GM21390 (cell line): ENCODE results near the gene LYG1.
"Not testable (repeated sequence)": the region's sequence is repeated elsewhere in the genome, so short reads cannot be mapped to it uniquely, and the experiment has no call there.

Experiments used
- ATAC-seq: cut with Tn5 transposase; IDR thresholded peaks from one replicate; pipeline ENCODE4 v1.9.1; 2021; ENCODE audit not compliant: unreplicated experiment

The LYG1 gene

GRCh38 chr2:99301097-99301496 is at the start of gene LYG1:
Gene LYG1 (minus strand): TSS chr2:99301197. CDS start chr2:99295670, 5,527 bp downstream.
- not testable (repeated sequence) for ATAC-seq

- ATAC-seq: no peak
Observed at GRCh38 chr2:99350194-99350593, 49.2 kb upstream of the LYG1 start.

GRCh38 chr2:99348173-99348572 is 47.2 kb upstream of the LYG1 start:
- no peak for ATAC-seq

GRCh38 chr2:99346218-99346617 is 45.2 kb upstream of the LYG1 start:
- no peak for ATAC-seq

- ATAC-seq: not testable (repeated sequence)
Observed at GRCh38 chr2:99345446-99345845, 44.4 kb upstream of the LYG1 start.

- ATAC-seq: no peak
Observed at GRCh38 chr2:99342536-99342935, 41.5 kb upstream of the LYG1 start.

DNA sequence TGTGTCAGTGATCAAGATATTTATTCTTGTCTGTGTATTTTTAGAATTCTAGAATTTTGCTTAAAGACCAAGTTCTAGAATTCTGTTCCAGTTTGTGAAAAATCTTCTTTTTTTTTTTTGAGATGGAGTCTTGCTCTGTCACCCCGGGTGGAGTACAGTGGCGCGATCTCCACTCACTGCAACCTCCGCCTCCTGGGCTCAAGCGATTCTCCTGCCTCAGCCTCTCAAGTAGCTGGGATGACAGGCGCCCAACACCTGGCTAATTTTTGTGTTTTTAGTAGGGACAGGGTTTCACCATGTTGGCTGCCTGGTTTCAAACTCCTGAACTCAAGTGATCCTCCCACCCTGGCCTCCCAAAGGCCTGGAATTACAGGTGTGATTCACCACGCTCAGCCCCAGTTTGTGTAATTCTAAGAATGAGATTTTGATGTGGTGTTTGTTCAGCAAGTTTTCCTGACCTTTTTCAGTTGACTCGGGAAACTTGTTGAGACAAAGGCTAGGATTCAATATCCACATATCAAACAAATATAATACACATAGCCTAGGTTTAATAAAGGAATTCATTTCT is 39.8 kb upstream of the LYG1 start:
- no peak for ATAC-seq

GRCh38 chr2:99338029-99338585 is 37.1 kb upstream of the LYG1 start:
- no peak for ATAC-seq

DNA sequence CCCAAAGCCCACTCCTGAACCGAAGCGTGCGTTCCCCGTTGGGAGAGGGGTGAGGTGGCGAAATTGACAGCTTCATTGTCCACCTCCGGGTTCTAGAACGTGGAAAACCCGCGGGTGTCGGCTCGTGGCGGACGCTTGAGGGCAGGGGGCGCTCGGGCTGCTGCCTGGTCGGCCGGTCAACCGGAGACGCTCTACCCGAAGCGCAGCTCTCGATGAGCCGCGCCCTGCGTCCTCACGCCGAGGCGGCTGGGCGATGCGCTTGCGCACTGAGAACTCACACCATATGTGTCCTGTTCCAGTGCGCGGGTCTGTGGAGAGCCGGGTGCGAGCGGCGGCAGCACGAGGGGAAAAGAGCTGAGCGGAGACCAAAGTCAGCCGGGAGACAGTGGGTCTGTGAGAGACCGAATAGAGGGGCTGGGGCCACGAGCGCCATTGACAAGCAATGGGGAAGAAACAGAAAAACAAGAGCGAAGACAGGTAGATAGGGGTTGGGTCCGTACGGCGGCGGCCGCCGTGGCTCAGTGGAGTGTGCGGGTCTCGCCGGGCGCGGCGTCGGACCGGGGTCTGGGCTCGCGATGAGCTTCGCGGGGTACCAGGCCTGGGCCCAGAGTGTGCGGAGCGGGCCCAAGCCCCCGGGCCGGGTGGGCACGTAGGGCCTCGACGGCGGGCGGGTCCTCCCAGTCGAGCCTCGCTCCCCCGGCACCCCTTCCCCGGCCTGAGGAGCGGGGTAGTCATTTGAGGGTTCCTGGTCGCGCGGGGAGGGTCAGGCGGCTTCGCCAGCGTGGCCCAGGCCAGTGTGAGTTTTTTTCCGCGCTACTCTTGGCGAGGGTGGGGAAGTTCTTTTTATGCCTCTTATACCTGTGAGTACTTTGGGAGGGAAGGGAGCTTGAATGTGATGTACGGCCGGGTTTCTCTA is 36.4 kb upstream of the LYG1 start, which contains the start of gene EIF5B:
Gene EIF5B (plus strand): TSS at position 277 of the 916 bp plus-strand sequence. CDS start 166 bp downstream, at position 443.
- peak; percentile 68 for ATAC-seq

GRCh38 chr2:99336804-99337112 is 35.8 kb upstream of the LYG1 start:
- peak; percentile 10 for ATAC-seq

DNA sequence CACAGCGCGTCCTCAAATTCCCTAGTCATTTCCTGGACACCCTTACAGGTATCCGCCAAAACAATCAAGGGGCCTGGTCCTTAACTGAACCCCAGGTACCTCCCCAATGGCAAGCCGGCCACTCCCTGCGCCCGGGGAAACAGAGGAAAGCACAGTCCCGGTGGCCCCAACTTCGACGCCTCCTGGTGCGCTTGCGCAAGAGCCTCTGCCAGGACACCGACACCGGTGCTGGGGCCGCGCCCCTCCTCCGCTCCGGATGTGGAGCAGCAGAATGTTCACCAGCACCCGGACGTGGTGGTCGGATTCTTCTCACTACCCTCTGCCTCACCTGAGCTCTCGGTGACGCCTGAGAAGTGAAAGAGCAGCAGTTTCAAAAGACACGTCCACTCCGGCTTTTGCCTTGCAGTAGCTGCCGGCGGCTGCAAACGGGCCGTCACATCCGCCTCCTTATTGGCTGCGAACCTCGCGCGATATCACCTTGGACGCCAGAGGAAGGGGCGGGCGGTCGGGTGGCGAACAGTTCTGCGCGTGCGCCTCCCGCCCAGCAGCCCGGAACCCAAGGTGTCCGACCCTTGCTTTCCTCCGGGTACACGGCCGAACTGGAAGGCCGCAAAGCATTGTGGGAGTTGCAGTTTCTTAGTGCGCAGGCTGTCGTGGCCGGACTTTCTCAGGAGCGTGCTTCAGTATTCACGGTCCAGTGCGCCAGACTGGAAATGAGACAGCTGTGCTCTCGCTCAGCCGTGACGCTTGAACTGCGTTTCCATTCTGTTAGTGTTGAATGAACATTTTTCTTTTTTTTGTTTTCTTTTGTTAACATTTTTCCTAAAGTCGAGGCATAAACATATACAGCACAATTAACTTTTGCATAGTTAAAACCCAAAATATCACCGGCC is 35.2 kb upstream of the LYG1 start, which contains the start of gene TXNDC9:
Gene TXNDC9 (minus strand): TSS at position 423 of the 893 bp plus-strand sequence. CDS start 3,123 bp downstream, outside the sequence.
- ATAC-seq: peak; percentile 64

- ATAC-seq: no peak
Observed at GRCh38 chr2:99325384-99325783, 24.4 kb upstream of the LYG1 start.

DNA sequence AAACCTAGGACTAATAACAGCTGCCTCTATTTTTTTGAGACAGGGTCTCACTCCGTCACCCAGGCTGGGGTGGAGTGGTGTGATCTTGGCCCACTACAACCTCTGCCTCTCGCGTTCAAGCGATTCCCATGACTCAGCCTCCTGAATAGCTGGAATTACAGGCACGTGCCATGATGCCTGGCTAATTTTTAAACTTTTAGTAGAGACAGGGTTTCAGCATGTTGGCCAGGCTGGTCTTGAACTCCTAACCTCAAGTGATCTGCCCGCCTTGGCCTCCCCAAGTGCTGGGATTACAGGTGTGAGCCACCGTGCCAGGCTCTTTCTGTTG is 16.8 kb upstream of the LYG1 start:
- ATAC-seq: not testable (repeated sequence)

DNA sequence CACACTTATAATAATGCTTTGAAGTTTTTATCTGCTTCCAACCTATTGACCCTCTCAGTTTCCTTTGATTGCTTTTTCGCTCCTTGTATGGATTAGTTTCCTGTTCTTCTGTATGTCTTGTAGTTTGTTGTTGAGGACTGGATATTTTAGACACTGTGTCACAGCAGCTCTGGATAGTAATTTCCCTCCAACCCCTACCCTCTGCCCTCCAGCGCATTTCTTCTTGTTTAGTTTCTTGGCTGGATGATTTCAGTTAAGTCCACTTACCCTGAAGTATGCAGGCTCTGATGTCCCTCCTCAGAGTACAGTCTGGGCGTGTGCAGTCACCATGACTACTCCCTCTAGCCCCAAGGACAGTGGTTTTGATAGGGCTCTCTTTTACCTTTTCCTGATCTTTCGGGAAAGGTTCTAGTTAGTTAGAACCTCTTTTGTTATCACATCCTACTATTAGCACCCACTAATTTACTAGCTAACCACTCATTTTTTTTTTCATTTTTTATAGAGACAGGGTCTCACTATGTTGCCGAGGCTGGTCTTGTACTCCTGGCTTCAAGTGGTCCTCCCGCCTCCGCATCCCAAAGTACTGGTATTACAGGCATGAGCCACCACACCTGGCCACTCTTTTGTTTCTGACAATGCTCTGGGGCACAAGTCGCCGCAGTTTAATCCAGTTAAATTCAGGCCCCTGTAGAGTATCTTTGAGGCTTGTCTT is 16.3 kb upstream of the LYG1 start:
- ATAC-seq: no peak

DNA sequence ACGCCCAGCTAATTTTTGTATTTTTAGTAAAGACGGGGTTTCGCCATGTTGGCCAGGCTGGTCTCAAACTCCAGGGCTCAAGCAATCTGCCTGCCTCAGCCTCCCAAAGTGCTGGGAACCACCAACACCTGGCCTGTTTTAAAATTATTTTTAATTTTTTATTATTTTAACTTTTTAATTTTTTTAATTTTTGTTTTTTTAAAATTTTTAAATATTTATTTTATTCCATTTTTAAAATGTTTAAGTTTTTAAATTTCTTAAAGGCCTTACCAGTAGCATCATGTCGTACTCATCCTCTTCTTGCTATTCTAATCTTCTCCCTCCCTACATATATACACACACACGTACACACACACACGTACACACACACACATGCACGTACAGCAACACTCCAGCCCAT is 1.4 kb downstream of the LYG1 start:
- ATAC-seq: no peak

GRCh38 chr2:99297994-99298393 is 3.0 kb downstream of the LYG1 start:
- no peak for ATAC-seq

DNA sequence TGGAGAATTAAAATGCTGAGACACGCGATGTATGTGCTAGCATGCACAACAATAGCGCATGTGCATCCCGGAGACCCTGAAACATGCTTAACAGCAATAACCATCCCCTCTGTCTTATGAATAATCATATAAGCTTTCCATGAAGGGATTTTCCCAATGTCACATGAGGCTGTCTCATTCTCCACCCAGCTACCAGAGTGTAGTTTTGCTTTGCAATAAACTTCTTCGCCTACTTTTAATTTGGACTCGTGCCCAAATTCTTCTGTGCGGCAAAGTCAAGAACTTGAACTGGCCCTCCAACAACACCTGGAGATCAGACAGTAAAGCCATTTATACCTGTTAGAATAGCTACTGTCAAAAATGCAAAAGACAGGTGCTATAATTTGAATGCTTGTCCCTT is 15.5 kb downstream of the LYG1 start:
- no peak for ATAC-seq

- ATAC-seq: no peak
Observed at GRCh38 chr2:99279969-99280695, 20.9 kb downstream of the LYG1 start.

DNA sequence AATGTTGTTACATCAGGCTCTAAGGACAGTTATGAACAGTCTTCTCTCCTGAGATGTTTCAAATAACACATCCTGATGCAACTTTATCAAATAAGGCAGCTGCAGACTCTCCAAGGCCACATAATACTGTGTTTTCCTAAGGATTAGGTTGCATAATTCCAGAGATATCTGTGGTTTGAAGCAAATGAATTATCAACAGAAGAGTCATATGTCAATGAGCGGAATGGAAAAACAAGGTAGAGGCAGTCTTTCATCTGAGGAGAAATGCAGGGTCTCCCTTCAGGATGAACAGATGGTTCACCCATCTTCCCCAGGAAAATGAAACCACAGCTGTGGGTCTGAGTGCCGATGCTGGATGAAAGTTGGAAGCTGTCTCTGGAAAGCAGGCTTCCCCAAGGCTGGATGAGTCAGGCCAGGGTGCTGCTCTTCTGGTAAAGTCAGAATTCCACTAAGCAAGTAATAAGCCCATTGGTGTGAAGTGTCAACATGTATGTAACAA is 22.2 kb downstream of the LYG1 start:
- ATAC-seq: no peak
